COLO829 (cell line): ENCODE results near the gene BHLHE41.

Experiments used
- DNase-seq: peaks from one replicate; pipeline ENCODE4 v3.0.0; 2012; ENCODE audit warnings: low spot score

The BHLHE41 gene

GRCh38 chr12:26134540-26134939 is 9.7 kb upstream of the BHLHE41 start:
- DNase-seq: no peak

DNA sequence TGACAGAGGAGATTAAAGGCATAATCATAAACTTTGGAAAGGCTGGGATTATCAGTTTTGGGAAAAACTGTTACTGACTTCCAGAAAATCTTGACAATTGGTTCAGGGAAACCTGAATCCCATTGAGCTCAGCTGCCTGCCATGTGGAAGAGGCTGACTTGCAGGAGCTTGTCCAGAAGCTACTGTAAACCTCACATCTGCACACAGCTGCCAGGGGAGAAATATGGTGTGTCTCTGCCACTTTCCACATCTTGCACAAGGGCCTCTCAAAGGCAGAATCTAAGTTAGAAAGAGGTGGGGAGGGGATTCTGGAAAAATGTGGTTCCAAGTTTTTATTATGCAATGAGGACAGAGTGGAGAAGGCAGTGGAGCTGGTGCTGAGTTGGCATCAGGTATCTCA is 8.7 kb upstream of the BHLHE41 start:
- DNase-seq: no peak

DNA sequence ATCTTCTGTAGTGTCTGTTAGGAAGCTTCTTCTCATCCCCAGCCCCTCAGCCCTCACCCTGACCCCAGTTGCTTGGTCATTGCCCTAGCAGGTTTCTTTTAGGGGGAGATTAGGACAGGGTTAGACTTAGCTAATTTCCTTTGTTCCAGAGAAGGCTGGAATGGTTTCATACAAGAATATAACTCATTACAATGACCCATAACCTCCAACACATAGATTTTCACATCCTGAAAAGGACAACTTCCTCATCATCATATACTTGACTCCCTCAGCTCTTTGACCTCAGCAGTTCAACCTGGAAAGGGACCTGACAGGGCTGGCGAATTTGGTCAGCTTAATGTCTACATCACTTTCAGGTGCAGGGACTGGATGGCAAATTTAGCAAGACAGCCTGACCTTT is 8.0 kb upstream of the BHLHE41 start:
- no peak for DNase-seq

- DNase-seq: no peak
Measured at GRCh38 chr12:26131936-26132335, 7.1 kb upstream of the BHLHE41 start.

DNA sequence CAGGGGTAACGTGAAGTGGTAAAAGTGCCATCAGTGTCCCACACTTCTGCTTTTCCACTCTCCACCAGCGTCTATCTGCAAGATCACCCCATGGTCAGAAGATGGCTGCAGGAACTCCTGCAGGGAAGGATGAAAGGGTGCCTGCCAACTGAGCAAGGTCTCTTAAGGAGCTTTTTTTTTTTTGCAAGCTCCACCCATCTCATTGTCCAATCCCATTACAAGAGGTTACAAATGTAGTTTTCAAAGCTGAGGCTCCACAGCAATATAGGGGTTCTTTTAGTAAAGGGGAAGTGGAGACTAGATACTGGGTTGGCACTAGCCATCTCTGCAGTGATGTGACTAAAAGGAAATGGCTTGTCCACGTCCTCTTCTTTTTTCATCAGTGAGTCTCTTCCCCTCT is 5.9 kb upstream of the BHLHE41 start:
- DNase-seq: no peak

DNA sequence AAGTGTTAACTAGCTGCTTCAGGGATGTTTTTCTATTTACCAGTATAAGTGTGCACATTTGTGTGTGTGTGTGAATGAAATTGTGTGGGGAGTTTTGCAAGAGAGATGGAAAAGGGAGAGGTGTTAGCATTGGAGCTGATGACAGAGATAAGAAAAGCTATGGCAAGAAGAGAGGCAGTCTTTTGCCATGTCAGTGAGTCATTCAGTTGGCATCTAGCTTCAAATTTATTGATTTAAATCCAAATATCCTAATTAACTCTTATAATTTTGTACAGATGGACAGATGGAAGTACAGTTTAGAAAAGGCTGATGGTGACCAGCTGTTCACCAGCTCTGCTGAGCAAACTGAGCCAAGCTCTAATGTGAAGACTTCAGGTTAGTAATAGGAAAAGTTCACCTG is 3.3 kb upstream of the BHLHE41 start:
- DNase-seq: no peak

DNA sequence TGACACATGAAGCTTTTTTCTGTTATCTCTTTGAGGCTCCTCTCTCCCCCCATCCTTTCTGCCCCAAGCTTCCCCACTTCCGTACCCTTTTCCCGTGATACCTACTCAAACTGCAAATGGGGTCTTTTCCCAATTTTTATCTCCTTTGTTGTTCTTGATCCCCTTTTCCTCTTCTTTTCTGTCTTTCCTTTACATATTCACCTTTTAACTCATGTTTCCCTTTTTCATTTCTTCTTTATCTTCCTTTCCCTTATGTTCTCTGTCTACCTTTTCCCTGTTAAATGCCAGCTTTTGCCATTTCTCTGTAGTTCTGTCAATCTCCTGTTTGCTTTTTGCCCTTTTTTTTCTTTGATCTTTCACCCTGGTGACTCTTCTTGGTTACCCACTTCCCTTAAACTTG is 2.6 kb upstream of the BHLHE41 start:
- no peak for DNase-seq

DNA sequence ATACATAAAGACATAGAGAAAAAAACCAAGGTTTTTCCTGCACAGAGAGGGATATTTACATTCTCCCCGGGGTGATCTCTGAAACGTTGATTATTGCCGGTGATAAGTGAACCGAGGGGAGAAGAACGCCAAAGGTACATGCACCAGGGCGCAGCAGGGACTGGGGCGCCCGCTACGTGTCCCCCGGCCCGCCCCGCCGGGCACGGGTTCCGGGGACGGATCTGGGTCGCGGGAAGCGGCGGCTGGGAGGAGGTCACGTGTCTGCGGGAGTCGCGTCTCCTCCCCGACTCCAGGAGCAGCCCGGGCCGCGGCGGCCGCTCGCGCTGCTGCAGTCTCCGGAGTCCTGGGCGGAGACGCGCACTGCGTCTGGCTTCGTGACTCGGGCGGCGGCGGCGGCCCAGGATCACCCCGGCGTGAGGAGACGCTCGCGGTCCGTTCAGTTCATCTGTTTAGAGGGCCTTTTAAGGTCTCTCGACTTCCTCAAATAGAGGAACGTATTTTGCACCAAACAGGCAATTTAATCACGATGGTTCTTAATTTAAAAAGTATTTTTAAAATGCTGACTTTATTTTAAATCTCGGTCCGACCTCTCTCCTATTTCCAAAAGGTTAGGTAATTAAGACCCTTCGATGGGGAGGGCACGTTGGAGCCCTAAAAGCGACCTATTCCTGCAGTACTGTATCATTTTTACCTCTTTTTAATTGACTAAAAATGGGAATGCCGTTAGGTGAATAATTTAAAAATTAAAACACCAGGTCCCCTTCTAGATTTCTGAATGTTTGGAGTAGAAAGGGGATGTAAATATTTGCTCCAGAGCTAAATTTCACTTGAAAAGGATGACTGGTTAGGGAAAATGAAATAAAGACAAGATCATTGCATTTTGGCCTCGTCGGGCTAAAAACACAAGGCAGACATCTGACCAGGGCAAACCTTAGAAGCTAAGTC is 1.8 kb upstream of the BHLHE41 start:
- peak; percentile 62 for DNase-seq

DNA sequence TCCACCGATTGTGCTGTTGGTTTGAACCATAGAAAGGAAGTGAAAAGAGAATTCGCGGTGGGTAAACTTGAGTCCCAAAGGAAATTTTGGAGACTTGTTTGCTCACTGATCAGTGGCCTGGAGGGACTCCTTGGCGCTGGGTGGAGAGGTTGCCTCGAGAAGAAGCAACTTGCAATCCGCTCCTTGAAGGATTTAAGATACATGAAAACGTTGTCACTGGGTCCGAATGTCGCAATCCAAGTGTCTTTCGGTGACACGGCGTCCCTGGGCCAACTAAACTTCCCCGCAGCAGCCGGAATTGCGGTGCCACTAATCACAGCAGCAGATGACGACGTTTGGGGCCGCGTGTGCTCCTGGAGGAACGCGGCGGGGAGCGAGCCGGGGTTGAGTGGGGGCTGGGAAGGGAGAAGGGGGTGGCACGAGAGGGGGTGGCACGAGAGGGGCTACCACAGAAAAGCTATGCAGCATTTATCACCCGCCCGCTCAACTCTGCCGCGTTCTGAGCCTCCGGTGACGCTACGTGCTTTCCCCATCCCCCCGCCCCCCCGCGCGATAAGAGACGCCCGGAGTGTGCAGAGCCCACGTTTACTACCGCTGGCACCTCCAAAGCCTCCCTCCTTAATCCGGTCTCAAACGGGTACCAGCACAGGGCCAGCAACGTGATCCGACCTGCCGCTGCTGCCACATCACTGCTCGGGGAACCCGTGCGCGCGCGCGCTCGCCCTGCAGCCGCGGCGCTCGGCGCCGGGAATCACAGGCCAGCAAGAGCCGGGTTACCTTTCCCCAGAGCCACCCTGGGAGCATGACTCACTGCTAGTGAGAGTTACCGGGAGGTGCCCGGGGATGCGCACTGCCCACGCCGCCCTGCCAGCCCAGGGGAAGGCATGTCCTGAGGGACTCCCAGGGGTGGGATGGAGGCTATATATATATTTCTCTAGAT is 833 bp upstream of the BHLHE41 start:
- peak; percentile 51 for DNase-seq

DNA sequence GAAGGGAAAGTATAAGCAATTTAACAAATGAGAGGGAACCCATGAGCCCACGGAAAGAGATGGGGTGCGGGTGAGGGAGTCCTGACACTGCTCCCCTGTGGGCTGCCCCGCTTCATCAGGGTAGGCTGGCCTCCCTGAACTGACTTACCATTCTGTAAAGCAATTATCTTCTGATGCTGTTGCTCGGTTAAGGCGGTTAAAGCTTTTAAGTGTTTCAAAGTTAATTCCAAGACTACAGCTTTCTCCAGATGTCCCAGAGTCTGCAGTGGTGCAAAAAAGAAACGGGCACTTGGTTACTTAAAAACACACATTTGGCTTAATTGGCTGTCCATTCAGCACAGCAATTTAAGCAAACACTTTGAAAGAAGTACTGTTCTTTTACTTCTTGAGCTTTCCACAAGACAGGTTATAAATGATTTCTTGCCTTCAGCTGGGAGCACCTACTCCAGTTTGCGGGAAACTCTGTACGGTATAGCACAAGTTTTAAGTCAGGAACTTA is 1.3 kb downstream of the BHLHE41 start:
- DNase-seq: no peak

- DNase-seq: no peak
Measured at GRCh38 chr12:26122681-26123481, 2.0 kb downstream of the BHLHE41 start.

GRCh38 chr12:26122061-26122680 is 2.7 kb downstream of the BHLHE41 start:
- no peak for DNase-seq

GRCh38 chr12:26121323-26122060 is 3.3 kb downstream of the BHLHE41 start:
- no peak for DNase-seq

DNA sequence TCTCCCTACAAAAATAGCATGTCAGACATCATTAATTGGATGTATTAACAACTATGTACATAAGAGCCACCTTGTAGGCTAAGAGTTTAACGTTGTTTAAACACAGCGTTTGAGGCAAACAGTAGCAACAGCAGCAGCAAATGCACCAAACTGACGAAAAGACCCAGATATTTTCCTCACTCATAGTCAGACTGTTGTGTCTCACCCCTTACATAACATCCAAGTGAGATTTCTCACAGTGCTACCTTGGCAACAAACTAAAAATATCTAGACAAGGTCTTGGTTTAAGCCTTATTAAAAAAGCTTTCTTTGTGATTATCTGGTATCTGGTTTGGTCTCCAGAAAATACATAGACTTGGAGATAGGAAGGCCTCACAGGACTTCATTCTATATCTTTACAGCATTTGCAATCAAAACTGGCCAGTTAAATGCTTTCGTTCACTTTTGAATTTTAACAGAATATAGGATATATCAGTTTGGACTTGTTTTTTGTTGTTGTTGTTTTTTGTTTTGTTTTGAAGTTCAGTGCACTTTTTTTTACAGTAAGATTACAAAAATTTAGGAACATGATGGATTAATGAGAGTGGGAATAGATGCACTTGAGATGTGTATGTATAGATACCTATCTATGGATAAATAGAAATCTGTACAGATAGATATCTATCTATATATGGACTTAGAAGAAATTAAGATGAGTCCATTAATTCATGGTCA is 4.1 kb downstream of the BHLHE41 start:
- DNase-seq: no peak

GRCh38 chr12:26119391-26119989 is 5.3 kb downstream of the BHLHE41 start:
- DNase-seq: peak; percentile 21

DNA sequence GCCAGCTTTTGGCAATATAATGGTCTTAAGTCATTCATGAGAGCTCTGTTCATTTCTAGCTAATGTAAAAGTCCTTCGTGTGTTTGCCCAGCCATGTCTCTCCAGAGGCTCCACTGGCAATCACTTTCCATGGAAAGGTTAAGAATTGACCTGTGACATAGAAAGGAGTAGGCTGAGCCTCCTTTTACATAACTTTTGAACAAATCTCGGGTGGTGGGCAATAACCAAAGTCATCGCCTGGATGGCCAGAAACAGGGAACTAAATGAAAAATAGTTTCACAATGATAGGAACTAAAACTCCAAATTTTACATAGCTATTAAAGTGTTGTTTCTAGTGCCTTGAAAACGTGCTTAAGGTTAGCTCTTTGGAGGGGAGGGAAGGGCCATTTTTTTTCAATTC is 6.5 kb downstream of the BHLHE41 start:
- DNase-seq: no peak

DNA sequence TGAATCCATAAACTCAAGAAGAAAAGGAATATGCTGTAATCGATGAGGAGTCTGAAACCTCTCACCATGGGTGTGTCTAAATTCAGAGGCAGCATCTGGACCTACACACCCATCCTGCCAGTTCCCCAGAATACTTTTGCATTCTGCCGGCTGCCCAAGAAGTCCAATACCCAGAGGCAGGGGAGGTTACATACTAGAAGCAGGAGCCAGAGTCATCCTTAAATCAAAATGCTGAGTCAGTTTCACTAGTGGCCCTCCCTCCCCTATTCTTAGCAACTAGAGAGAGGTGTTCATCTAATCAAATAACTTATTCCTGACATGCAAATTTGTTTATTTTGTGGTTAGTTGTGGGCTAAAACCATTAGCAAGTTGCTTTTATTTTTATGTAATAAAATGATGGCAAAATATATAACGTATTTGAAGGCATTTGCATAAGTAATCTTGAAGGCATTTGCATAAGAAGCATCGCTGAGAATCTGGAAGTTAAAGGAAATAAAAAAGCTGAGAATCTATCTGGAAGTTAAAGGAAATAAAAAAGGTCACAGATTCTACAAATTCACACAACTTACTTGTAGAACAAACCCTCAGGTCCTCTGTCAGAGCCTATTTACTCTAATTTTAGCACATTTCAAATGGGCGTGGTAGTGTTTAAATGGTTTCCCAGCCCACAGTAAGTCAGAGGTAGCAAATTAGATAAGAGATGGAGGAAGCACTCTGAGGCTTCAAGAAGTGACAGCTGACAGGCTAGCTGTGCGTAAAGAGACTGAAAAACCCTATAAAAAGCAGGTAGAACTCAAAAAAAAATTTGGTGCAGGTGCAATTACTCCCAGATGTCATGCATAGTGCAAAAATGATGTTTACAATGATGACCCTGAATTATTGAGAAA is 7.8 kb downstream of the BHLHE41 start:
- no peak for DNase-seq

GRCh38 chr12:26114720-26115401 is 10.0 kb downstream of the BHLHE41 start:
- no peak for DNase-seq
